HepG2 (cell line): Measurements from ENCODE around the gene ATXN7L2. TPM values are rescaled to one million over a fixed set of nuclear protein-coding genes. Genes with fewer than 3 reads are reported as not detected.

Source experiments
- DPF2 ChIP-seq: sonication (generic); formaldehyde crosslinking; IDR thresholded peaks from 2 replicates; pipeline ENCODE4 v1.4.0; 2020; ENCODE audit warnings: mild to moderate bottlenecking, low read depth, missing genetic modification reagents, borderline replicate concordance
- HHEX ChIP-seq: IDR thresholded peaks from 2 replicates; pipeline ENCODE4 v1.6.1; 2016; ENCODE audit warnings: control low read depth
- HMG20A ChIP-seq: IDR thresholded peaks from 2 replicates; pipeline ENCODE4 v1.6.1; 2016; ENCODE audit warnings: borderline replicate concordance
- KAT8 ChIP-seq: IDR thresholded peaks from 2 replicates; pipeline ENCODE4 v1.6.1; 2016; ENCODE audit warnings: missing genetic modification reagents, missing compliant biosample characterization
- MEF2D ChIP-seq: sonication (generic); formaldehyde crosslinking; IDR thresholded peaks from 2 replicates; pipeline ENCODE4 v1.5.1; 2020; ENCODE audit warnings: mild to moderate bottlenecking, missing genetic modification reagents
- MIER3 ChIP-seq: IDR thresholded peaks from 2 replicates; pipeline ENCODE4 v1.6.1; 2016; ENCODE audit warnings: missing compliant biosample characterization, borderline replicate concordance
- NFIC ChIP-seq: IDR thresholded peaks from 2 replicates; pipeline ENCODE4 v1.6.1; 2012; ENCODE audit warnings: mild to moderate bottlenecking, low read length, inconsistent platforms
- RCOR2 ChIP-seq: IDR thresholded peaks from 2 replicates; pipeline ENCODE4 v1.6.1; 2016; ENCODE audit warnings: missing biosample characterization, missing genetic modification reagents
- REPIN1 ChIP-seq: sonication (generic); formaldehyde crosslinking; IDR thresholded peaks from 2 replicates; pipeline ENCODE4 v1.8.0; 2022; ENCODE audit warnings: missing genetic modification reagents, low read depth, mild to moderate bottlenecking, borderline replicate concordance
- TEAD3 ChIP-seq: optimal IDR thresholded peaks from 2 replicates; pipeline ENCODE3; 2016; ENCODE audit warnings: borderline replicate concordance
- THAP11 ChIP-seq: IDR thresholded peaks from 2 replicates; pipeline ENCODE4 v1.6.1; 2016; ENCODE audit warnings: missing biosample characterization, missing genetic modification reagents
- ZKSCAN1 ChIP-seq: fragments of 150-350 bp; IDR thresholded peaks from 2 replicates; pipeline ENCODE4 v1.6.1; 2014; ENCODE audit warnings: low read length
- ZNF3 ChIP-seq: IDR thresholded peaks from 2 replicates; pipeline ENCODE4 v1.7.0; 2017; ENCODE audit warnings: inconsistent platforms
- ZNF589 ChIP-seq: sonication (generic); formaldehyde crosslinking; conservative IDR thresholded peaks from 2 replicates; pipeline ENCODE4 v1.8.0; 2022; ENCODE audit warnings: mild to moderate bottlenecking, moderate library complexity, missing genetic modification reagents
- ZNF629 ChIP-seq: sonication (generic); formaldehyde crosslinking; conservative IDR thresholded peaks from 2 replicates; pipeline ENCODE4 v1.5.0; 2020; ENCODE audit warnings: missing genetic modification reagents
- polyA plus RNA-seq, 8 experiments: library from polyadenylated mRNA; depleted of rRNA in 3 of 8; stranded (reverse) in 7 of 8; unstranded in 1 of 8; fragments of >200 nt; fragmentation: Illumina TruSeq in 4 of 8; extraction: Trizol in 4 of 8; gene quantifications; 2 replicates each; pipeline versions ENCODE4 v1.2.1 to v1.2.3, GENCODE V29; 2011 to 2016; ENCODE audit warnings: low read depth in 4 of 8, missing spikeins in 1 of 8, mixed read lengths in 1 of 8; ENCODE audit not compliant: insufficient read depth in 1 of 8
- total RNA-seq, 5 experiments: library from RNA; depleted of rRNA; stranded (reverse); fragments of >200 nt; fragmentation: Illumina TruSeq; extraction: Trizol; gene quantifications; 2 replicates each; pipeline ENCODE4 v1.2.3, GENCODE V29; 2016; ENCODE audit warnings: low read depth in 1 of 5
- TF ChIP-seq, protein P1 (sequence below), 2 experiments: fragments of 450-650 bp in 1 of 2; sonication (generic) in 1 of 2; formaldehyde crosslinking; IDR thresholded peaks; 2 replicates each; pipeline versions ENCODE4 v1.5.0 to v1.8.0; 2020 to 2022; ENCODE audit warnings: mild to moderate bottlenecking in 1 of 2, missing genetic modification reagents in 1 of 2
- TF ChIP-seq, protein P2 (sequence below): sonication (generic); formaldehyde crosslinking; IDR thresholded peaks from 2 replicates; pipeline ENCODE4 v1.4.0; 2020; ENCODE audit warnings: missing genetic modification reagents, borderline replicate concordance
- TF ChIP-seq, protein P3 (sequence below): sonication (generic); formaldehyde crosslinking; IDR thresholded peaks from 2 replicates; pipeline ENCODE4 v1.4.0; 2020; ENCODE audit warnings: mild to moderate bottlenecking, missing genetic modification reagents
- TF ChIP-seq, protein P4 (sequence below): IDR thresholded peaks from 2 replicates; pipeline ENCODE4 v1.6.1; 2016; ENCODE audit warnings: low read depth, missing genetic modification reagents, missing compliant biosample characterization

Gene ATXN7L2
- total and polyA plus RNA-seq, 2 of the 13 experiments (the other 11 are each of a cell fraction or from before 2014, with no cell fraction given), result 2.7 to 2.8 TPM

DNA sequence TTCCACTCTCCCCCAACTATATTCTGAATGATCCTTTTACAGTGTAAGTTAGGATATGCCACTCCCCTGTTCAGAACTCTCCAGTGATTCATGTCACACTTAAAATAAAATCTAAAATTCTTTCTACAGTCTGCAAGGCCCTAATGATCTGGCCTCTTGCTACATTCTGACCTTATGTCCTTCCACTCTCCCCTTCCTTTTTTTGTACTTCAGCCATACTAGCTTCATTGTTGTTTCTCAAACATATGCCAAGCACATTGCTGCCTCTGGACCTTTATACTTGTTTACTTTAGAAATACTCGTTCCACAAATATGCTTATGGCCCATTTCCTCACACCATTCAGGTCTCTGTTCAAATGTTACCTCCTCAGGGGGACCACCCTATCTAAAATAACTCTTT lies 42.6 kb upstream of the ATXN7L2 start (continued):
- TF ChIP-seq RCOR2 (CRISPR knock-in tag) (peak; percentile 66; the same call in 1 of the 2 replicates), HHEX (CRISPR knock-in tag) (peak; percentile 99), NFIC (peak; percentile 84), MEF2D (CRISPR knock-in tag) (peak; percentile 76), ZKSCAN1 (peak; percentile 47; the same call in 1 of the 2 replicates), ZNF589 (CRISPR knock-in tag) (peak; percentile 50; the same call in 1 of the 2 replicates), ZNF629 (CRISPR knock-in tag) (no peak), THAP11 (CRISPR knock-in tag) (peak; percentile 55), TEAD3 (CRISPR knock-in tag) (peak; percentile 83), ZNF3 (CRISPR knock-in tag) (0 out of 2 replicates have a peak, but pooled peaks have one; percentile 29), KAT8 (CRISPR knock-in tag) (peak; percentile 50; the same call in 1 of the 2 replicates), MIER3 (CRISPR knock-in tag) (peak; percentile 82; the same call in 1 of the 2 replicates), HMG20A (CRISPR knock-in tag) (peak; percentile 96), REPIN1 (CRISPR knock-in tag) (0 out of 2 replicates have a peak, but pooled peaks have one; percentile 34), DPF2 (CRISPR knock-in tag) (no peak)
- TF ChIP-seq, protein P1, sequence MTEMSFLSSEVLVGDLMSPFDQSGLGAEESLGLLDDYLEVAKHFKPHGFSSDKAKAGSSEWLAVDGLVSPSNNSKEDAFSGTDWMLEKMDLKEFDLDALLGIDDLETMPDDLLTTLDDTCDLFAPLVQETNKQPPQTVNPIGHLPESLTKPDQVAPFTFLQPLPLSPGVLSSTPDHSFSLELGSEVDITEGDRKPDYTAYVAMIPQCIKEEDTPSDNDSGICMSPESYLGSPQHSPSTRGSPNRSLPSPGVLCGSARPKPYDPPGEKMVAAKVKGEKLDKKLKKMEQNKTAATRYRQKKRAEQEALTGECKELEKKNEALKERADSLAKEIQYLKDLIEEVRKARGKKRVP (CRISPR knock-in tag; IDR thresholded peaks at IDR 0.05), result peak in 1 of 2 experiments; percentile 41; a peak in 1 of 4 replicates
- TF ChIP-seq, protein P2, sequence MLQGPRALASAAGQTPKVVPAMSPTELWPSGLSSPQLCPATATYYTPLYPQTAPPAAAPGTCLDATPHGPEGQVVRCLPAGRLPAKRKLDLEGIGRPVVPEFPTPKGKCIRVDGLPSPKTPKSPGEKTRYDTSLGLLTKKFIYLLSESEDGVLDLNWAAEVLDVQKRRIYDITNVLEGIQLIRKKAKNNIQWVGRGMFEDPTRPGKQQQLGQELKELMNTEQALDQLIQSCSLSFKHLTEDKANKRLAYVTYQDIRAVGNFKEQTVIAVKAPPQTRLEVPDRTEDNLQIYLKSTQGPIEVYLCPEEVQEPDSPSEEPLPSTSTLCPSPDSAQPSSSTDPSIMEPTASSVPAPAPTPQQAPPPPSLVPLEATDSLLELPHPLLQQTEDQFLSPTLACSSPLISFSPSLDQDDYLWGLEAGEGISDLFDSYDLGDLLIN (CRISPR knock-in tag), result no peak
- TF ChIP-seq, protein P3, sequence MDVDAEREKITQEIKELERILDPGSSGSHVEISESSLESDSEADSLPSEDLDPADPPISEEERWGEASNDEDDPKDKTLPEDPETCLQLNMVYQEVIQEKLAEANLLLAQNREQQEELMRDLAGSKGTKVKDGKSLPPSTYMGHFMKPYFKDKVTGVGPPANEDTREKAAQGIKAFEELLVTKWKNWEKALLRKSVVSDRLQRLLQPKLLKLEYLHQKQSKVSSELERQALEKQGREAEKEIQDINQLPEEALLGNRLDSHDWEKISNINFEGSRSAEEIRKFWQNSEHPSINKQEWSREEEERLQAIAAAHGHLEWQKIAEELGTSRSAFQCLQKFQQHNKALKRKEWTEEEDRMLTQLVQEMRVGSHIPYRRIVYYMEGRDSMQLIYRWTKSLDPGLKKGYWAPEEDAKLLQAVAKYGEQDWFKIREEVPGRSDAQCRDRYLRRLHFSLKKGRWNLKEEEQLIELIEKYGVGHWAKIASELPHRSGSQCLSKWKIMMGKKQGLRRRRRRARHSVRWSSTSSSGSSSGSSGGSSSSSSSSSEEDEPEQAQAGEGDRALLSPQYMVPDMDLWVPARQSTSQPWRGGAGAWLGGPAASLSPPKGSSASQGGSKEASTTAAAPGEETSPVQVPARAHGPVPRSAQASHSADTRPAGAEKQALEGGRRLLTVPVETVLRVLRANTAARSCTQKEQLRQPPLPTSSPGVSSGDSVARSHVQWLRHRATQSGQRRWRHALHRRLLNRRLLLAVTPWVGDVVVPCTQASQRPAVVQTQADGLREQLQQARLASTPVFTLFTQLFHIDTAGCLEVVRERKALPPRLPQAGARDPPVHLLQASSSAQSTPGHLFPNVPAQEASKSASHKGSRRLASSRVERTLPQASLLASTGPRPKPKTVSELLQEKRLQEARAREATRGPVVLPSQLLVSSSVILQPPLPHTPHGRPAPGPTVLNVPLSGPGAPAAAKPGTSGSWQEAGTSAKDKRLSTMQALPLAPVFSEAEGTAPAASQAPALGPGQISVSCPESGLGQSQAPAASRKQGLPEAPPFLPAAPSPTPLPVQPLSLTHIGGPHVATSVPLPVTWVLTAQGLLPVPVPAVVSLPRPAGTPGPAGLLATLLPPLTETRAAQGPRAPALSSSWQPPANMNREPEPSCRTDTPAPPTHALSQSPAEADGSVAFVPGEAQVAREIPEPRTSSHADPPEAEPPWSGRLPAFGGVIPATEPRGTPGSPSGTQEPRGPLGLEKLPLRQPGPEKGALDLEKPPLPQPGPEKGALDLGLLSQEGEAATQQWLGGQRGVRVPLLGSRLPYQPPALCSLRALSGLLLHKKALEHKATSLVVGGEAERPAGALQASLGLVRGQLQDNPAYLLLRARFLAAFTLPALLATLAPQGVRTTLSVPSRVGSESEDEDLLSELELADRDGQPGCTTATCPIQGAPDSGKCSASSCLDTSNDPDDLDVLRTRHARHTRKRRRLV (CRISPR knock-in tag), result no peak
- TF ChIP-seq, protein P4, sequence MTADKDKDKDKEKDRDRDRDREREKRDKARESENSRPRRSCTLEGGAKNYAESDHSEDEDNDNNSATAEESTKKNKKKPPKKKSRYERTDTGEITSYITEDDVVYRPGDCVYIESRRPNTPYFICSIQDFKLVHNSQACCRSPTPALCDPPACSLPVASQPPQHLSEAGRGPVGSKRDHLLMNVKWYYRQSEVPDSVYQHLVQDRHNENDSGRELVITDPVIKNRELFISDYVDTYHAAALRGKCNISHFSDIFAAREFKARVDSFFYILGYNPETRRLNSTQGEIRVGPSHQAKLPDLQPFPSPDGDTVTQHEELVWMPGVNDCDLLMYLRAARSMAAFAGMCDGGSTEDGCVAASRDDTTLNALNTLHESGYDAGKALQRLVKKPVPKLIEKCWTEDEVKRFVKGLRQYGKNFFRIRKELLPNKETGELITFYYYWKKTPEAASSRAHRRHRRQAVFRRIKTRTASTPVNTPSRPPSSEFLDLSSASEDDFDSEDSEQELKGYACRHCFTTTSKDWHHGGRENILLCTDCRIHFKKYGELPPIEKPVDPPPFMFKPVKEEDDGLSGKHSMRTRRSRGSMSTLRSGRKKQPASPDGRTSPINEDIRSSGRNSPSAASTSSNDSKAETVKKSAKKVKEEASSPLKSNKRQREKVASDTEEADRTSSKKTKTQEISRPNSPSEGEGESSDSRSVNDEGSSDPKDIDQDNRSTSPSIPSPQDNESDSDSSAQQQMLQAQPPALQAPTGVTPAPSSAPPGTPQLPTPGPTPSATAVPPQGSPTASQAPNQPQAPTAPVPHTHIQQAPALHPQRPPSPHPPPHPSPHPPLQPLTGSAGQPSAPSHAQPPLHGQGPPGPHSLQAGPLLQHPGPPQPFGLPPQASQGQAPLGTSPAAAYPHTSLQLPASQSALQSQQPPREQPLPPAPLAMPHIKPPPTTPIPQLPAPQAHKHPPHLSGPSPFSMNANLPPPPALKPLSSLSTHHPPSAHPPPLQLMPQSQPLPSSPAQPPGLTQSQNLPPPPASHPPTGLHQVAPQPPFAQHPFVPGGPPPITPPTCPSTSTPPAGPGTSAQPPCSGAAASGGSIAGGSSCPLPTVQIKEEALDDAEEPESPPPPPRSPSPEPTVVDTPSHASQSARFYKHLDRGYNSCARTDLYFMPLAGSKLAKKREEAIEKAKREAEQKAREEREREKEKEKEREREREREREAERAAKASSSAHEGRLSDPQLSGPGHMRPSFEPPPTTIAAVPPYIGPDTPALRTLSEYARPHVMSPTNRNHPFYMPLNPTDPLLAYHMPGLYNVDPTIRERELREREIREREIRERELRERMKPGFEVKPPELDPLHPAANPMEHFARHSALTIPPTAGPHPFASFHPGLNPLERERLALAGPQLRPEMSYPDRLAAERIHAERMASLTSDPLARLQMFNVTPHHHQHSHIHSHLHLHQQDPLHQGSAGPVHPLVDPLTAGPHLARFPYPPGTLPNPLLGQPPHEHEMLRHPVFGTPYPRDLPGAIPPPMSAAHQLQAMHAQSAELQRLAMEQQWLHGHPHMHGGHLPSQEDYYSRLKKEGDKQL (CRISPR knock-in tag), result peak; percentile 92
